Kidney (tissue), 14 donors: ENCODE results near the gene GPR107. TPM values are rescaled to one million over a fixed set of nuclear protein-coding genes. Genes with fewer than 3 reads are reported as not detected.

Source experiments
- DNase-seq, 5 donors: peaks; one replicate each; pipeline ENCODE4 v3.0.0-alpha.2; 2013 to 2020
- FAIRE-seq: peaks from 2 replicates; lab custom pipeline; 2012; peaks lifted over from hg19 to GRCh38; lab: Jason Lieb, UNC
- H3K27ac ChIP-seq, 2 donors: one replicate each; pipeline ENCODE4 v1.7.0; 2013; ENCODE audit warnings: low read depth in 2 of 2, low read length in 2 of 2, inconsistent platforms in 1 of 2
- H3K27me3 ChIP-seq: one replicate; pipeline ENCODE4 v1.7.1; 2013; ENCODE audit warnings: low read length, inconsistent platforms; ENCODE audit not compliant: control insufficient read depth, insufficient read depth
- H3K36me3 ChIP-seq, 3 donors: one replicate each; pipeline versions ENCODE4 v1.7.0 to v1.7.1; 2013; ENCODE audit warnings: low read length in 3 of 3, control low read depth in 1 of 3, inconsistent platforms in 1 of 3; ENCODE audit not compliant: insufficient read depth in 3 of 3, control insufficient read depth in 2 of 3
- H3K4me1 ChIP-seq, 3 donors: one replicate each; pipeline versions ENCODE4 v1.7.0 to v1.7.1; 2013; ENCODE audit warnings: low read length in 3 of 3, inconsistent platforms in 1 of 3, low read depth in 1 of 3; ENCODE audit not compliant: control insufficient read depth in 2 of 3, insufficient read depth in 2 of 3
- H3K4me3 ChIP-seq, 3 donors: one replicate each; pipeline versions ENCODE4 v1.7.0 to v1.8.1; 2013; ENCODE audit warnings: low read length in 3 of 3, control low read depth in 1 of 3, inconsistent platforms in 1 of 3
- H3K9ac ChIP-seq, 3 donors: one replicate each; pipeline versions ENCODE4 v1.7.0 to v1.7.1; 2013; ENCODE audit warnings: low read length in 3 of 3, control low read depth in 1 of 3, inconsistent platforms in 1 of 3
- H3K9me3 ChIP-seq, 3 donors: one replicate each; pipeline versions ENCODE4 v1.7.0 to v1.7.1; 2013; ENCODE audit warnings: low read length in 3 of 3, control low read depth in 1 of 3, inconsistent platforms in 1 of 3; ENCODE audit not compliant: control insufficient read depth in 2 of 3, insufficient read depth in 1 of 3
- CTCF ChIP-seq: IDR thresholded peaks from 3 replicates; pipeline ENCODE4 v1.5.1; 2012; ENCODE audit warnings: mild to moderate bottlenecking, moderate library complexity, borderline replicate concordance; ENCODE audit not compliant: insufficient read depth; ENCODE audit errors: extremely low read depth
- intact Hi-C: fragments of 100-400 bp; cut with DNase I; formaldehyde crosslinking; loops from one replicate; pipeline ENCODE4 v1.11.1; 2022
- polyA plus RNA-seq: library from polyadenylated mRNA; stranded (reverse); fragments of 350-450 nt; fragmentation: Illumina TruSeq; extraction: RNeasy Lipid Tissue Mini Kit (QIAGEN cat#74804); gene quantifications from one replicate; pipeline ENCODE4 v1.2.3, GENCODE V29; 2014; ENCODE audit warnings: low read depth, low replicate concordance; ENCODE audit not compliant: insufficient read depth
- total RNA-seq: library from RNA; stranded (reverse); fragmentation: NEBNext Ultra II Directional; extraction: Animal tissue kit (Norgen Biotek cat#: 25700); gene quantifications from one replicate; pipeline ENCODE4 v1.2.1, GENCODE V29; 2021
- donor health status: control.
- donor health status: control.
- donor health status: control.
- donor health status: control.
- donor health status: control.
- donor health status: DM: yes; HTN: yes; CAD: no.
- donor health status: Normal renal cell carcinoma (clear cell type).

The GPR107 gene
- total and polyA plus RNA-seq, 2 donors from 2014 or later: 18.0 to 45.6 TPM

GRCh38 chr9:130143279-130143893 is 89.7 kb downstream of the GPR107 start:
- H3K9me3 ChIP-seq: no peaks in the 10 kb centered on the region
- H3K27ac ChIP-seq: no peak overlapping the region
- H3K4me1 ChIP-seq: peaks cover 0 to 9% (median 4%) of the 10 kb centered on the region in 3 donors
- peak overlapping the region in 1 of 3 donors; percentile 12 for H3K4me3 ChIP-seq
- H3K27me3 ChIP-seq: no peaks in the 10 kb centered on the region
- intact Hi-C loops: no loop called here
- TF ChIP-seq CTCF: no peak
- FAIRE-seq (no peak), DNase-seq (no peak)
- no peak overlapping the region for H3K9ac ChIP-seq
- no peaks in the 10 kb centered on the region for H3K36me3 ChIP-seq

- H3K27me3 ChIP-seq: no peaks in the 10 kb centered on the region
- no peaks in the 10 kb centered on the region for H3K36me3 ChIP-seq
- TF ChIP-seq CTCF: no peak
- no peak overlapping the region for H3K4me3 ChIP-seq
- no peak overlapping the region for H3K9ac ChIP-seq
- no peak overlapping the region for H3K27ac ChIP-seq
- H3K4me1 ChIP-seq: peaks cover 0 to 4% (median 4%) of the 10 kb centered on the region in 3 donors
- H3K9me3 ChIP-seq: no peaks in the 10 kb centered on the region
- no peak for DNase-seq
- FAIRE-seq: no peak
- intact Hi-C loops: no loop called here
Measured at GRCh38 chr9:130143958-130144366, 90.3 kb downstream of the GPR107 start.

- H3K4me1 ChIP-seq: peaks cover 0 to 4% (median 0%) of the 10 kb centered on the region in 3 donors
- no peak for DNase-seq
- H3K9me3 ChIP-seq: no peaks in the 10 kb centered on the region
- no peak for TF ChIP-seq CTCF
- no peak overlapping the region for H3K9ac ChIP-seq
- no peak for FAIRE-seq
- H3K27me3 ChIP-seq: no peaks in the 10 kb centered on the region
- no peaks in the 10 kb centered on the region for H3K36me3 ChIP-seq
- H3K27ac ChIP-seq: no peak overlapping the region
- no peak overlapping the region for H3K4me3 ChIP-seq
- intact Hi-C loops: no loop called here
Measured at GRCh38 chr9:130144703-130145102, 91.0 kb downstream of the GPR107 start.
